Liver (tissue), 9 donors: ENCODE measurements around the gene SH3TC2. TPM values are rescaled to one million over a fixed set of nuclear protein-coding genes. Genes with fewer than 3 reads are reported as not detected.

Experiments
- DNase-seq: peaks from one replicate; pipeline ENCODE4 v3.0.0-alpha.2; 2017; ENCODE audit warnings: low spot score
- H3K27ac ChIP-seq, 2 donors: one replicate each; pipeline ENCODE4 v1.7.0; 2013; ENCODE audit warnings: inconsistent platforms in 2 of 2, low read length in 2 of 2, control low read depth in 1 of 2, low read depth in 1 of 2, mild to moderate bottlenecking in 1 of 2
- H3K27me3 ChIP-seq, 4 donors: one replicate each; pipeline versions ENCODE4 v1.6.1 to v1.7.0; 2013; ENCODE audit warnings: low read length in 3 of 4, inconsistent platforms in 1 of 4, mild to moderate bottlenecking in 1 of 4, moderate library complexity in 1 of 4; ENCODE audit not compliant: control insufficient read depth in 4 of 4, insufficient read depth in 4 of 4
- H3K36me3 ChIP-seq, 4 donors: one replicate each; pipeline versions ENCODE4 v1.6.1 to v1.7.0; 2013; ENCODE audit warnings: low read length in 3 of 4, mild to moderate bottlenecking in 3 of 4, low read depth in 1 of 4, moderate library complexity in 1 of 4; ENCODE audit not compliant: control insufficient read depth in 4 of 4, insufficient read depth in 3 of 4
- H3K4me1 ChIP-seq, 4 donors: one replicate each; pipeline versions ENCODE4 v1.6.1 to v1.7.0; 2013; ENCODE audit warnings: low read length in 3 of 4, mild to moderate bottlenecking in 3 of 4, moderate library complexity in 1 of 4; ENCODE audit not compliant: control insufficient read depth in 4 of 4, insufficient read depth in 4 of 4
- H3K4me3 ChIP-seq, 3 donors: one replicate each; pipeline versions ENCODE4 v1.6.1 to v1.7.0; 2013; ENCODE audit warnings: low read length in 3 of 3, control low read depth in 1 of 3, low read depth in 1 of 3, mild to moderate bottlenecking in 1 of 3
- H3K9ac ChIP-seq, 2 donors: one replicate each; pipeline ENCODE4 v1.7.0; 2013; ENCODE audit warnings: low read length in 2 of 2, mild to moderate bottlenecking in 2 of 2, moderate library complexity in 2 of 2, control low read depth in 1 of 2, low read depth in 1 of 2
- H3K9me3 ChIP-seq, 4 donors: one replicate each; pipeline versions ENCODE4 v1.6.1 to v1.7.0; 2013; ENCODE audit warnings: low read length in 3 of 4; ENCODE audit not compliant: control insufficient read depth in 4 of 4
- EGR1 ChIP-seq, 2 donors: IDR thresholded peaks; 2 replicates each; pipeline ENCODE4 v1.6.1; 2016 to 2018; ENCODE audit warnings: antibody characterized with exemption in 2 of 2, low read depth in 2 of 2
- GABPA ChIP-seq, 2 donors: IDR thresholded peaks in 1 of 2; conservative IDR thresholded peaks in 1 of 2; 2 replicates each; pipeline ENCODE4 v1.6.1; 2016; ENCODE audit warnings: antibody characterized with exemption in 2 of 2, mild to moderate bottlenecking in 1 of 2, moderate library complexity in 1 of 2
- HNF4A ChIP-seq, 2 donors: conservative IDR thresholded peaks; 2 replicates each; pipeline ENCODE4 v1.6.1; 2016; ENCODE audit warnings: antibody characterized with exemption in 2 of 2, mild to moderate bottlenecking in 2 of 2
- HNF4G ChIP-seq: IDR thresholded peaks from 2 replicates; pipeline ENCODE4 v1.6.1; 2016; ENCODE audit warnings: antibody characterized with exemption
- JUND ChIP-seq, 2 donors: IDR thresholded peaks; 2 replicates each; pipeline ENCODE4 v1.6.1; 2016; ENCODE audit warnings: antibody characterized with exemption in 2 of 2
- NR2F2 ChIP-seq: IDR thresholded peaks from 2 replicates; pipeline ENCODE4 v1.6.1; 2016; ENCODE audit warnings: antibody characterized with exemption
- RAD21 ChIP-seq, 2 donors: IDR thresholded peaks; 2 replicates each; pipeline ENCODE4 v1.6.1; 2016; ENCODE audit warnings: antibody characterized with exemption in 2 of 2, mild to moderate bottlenecking in 2 of 2
- REST ChIP-seq: IDR thresholded peaks from 2 replicates; pipeline ENCODE4 v1.6.1; 2016; ENCODE audit warnings: antibody characterized with exemption, mild to moderate bottlenecking
- RXRA ChIP-seq, 2 donors: IDR thresholded peaks; 2 replicates each; pipeline ENCODE4 v1.6.1; 2017 to 2018; ENCODE audit warnings: antibody characterized with exemption in 2 of 2, mild to moderate bottlenecking in 1 of 2
- SP1 ChIP-seq: IDR thresholded peaks from 2 replicates; pipeline ENCODE4 v1.6.1; 2018; ENCODE audit warnings: antibody characterized with exemption, mild to moderate bottlenecking
- TAF1 ChIP-seq: conservative IDR thresholded peaks from 2 replicates; pipeline ENCODE4 v1.6.1; 2016; ENCODE audit warnings: antibody characterized with exemption, mild to moderate bottlenecking
- YY1 ChIP-seq: IDR thresholded peaks from 2 replicates; pipeline ENCODE4 v1.6.1; 2016; ENCODE audit warnings: antibody characterized with exemption, mild to moderate bottlenecking
- ZBTB33 ChIP-seq: IDR thresholded peaks from 2 replicates; pipeline ENCODE4 v1.6.1; 2016; ENCODE audit warnings: antibody characterized with exemption
- WGBS: extraction: QIAGEN DNeasy Blood & Tissue Kit; methylation state at CpG from one replicate; pipeline ENCODE4 v1.1.7; 2013; 5-methylcytosine and 5-hydroxymethylcytosine counted together
- polyA plus RNA-seq, 2 donors: library from polyadenylated mRNA; stranded (reverse) in 1 of 2; unstranded in 1 of 2; fragments of 200-250 nt in 1 of 2; fragments of >200 nt in 1 of 2; fragmentation: Nextera tagmentation in 1 of 2; extraction: Ambion mirVana in 1 of 2; gene quantifications; one replicate each; pipeline versions ENCODE4 v1.2.1 to v1.2.3, GENCODE V29; 2013 to 2015
- total RNA-seq, 2 donors: library from RNA; depleted of rRNA; stranded (reverse); fragments of >200 nt; gene quantifications; one replicate each; pipeline ENCODE4 v1.2.3, GENCODE V29; 2014
- TF ChIP-seq, protein P1 (sequence below): IDR thresholded peaks from 2 replicates; pipeline ENCODE4 v1.6.1; 2016; ENCODE audit warnings: antibody characterized with exemption
- TF ChIP-seq, protein P2 (sequence below): fragments of 150-350 bp; IDR thresholded peaks from 2 replicates; pipeline ENCODE4 v1.5.1; 2017; ENCODE audit warnings: improper control_type of control experiment, low read depth, low read length; ENCODE audit not compliant: missing input control
- donor health status: healthy.
- donor health status: healthy.
- donor health status: healthy.
- donor health status: healthy.
- donor health status: healthy.

The SH3TC2 gene
- total and polyA plus RNA-seq, 4 donors = 0.31 to 6.2 (median 0.57) TPM

GRCh38 chr5:148966938-148967337 lies 95.9 kb downstream of the SH3TC2 start:
- Histone ChIP-seq H3K27ac (no peak overlapping the region), H3K4me1 (peaks cover 3 to 10% (median 5%) of the 10 kb centered on the region in 4 donors), H3K27me3 (no peaks in the 10 kb centered on the region), H3K9ac (no peak overlapping the region), H3K4me3 (no peak overlapping the region), H3K9me3 (no peaks in the 10 kb centered on the region), H3K36me3 (no peaks in the 10 kb centered on the region)
- TF ChIP-seq ZBTB33 (no peak), JUND (IDR thresholded peaks at IDR 0.05) (no peak), REST (no peak), GABPA (IDR thresholded peaks at IDR 0.05 in 1 of 2, conservative IDR thresholded peaks at IDR 0.05 in 1 of 2) (no peak), SP1 (no peak), HNF4G (no peak)
- TF ChIP-seq, protein P1, sequence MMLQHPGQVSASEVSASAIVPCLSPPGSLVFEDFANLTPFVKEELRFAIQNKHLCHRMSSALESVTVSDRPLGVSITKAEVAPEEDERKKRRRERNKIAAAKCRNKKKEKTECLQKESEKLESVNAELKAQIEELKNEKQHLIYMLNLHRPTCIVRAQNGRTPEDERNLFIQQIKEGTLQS = no peak
- TF ChIP-seq, protein P2, sequence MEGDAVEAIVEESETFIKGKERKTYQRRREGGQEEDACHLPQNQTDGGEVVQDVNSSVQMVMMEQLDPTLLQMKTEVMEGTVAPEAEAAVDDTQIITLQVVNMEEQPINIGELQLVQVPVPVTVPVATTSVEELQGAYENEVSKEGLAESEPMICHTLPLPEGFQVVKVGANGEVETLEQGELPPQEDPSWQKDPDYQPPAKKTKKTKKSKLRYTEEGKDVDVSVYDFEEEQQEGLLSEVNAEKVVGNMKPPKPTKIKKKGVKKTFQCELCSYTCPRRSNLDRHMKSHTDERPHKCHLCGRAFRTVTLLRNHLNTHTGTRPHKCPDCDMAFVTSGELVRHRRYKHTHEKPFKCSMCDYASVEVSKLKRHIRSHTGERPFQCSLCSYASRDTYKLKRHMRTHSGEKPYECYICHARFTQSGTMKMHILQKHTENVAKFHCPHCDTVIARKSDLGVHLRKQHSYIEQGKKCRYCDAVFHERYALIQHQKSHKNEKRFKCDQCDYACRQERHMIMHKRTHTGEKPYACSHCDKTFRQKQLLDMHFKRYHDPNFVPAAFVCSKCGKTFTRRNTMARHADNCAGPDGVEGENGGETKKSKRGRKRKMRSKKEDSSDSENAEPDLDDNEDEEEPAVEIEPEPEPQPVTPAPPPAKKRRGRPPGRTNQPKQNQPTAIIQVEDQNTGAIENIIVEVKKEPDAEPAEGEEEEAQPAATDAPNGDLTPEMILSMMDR = no peak
- whole genome bisulfite sequencing = 99% methylated on average over 2 of the region's 2 CpGs
- DNase-seq = no peak

- no peak for DNase-seq
- no peak overlapping the region for H3K9ac ChIP-seq
- peaks cover 4 to 13% (median 7%) of the 10 kb centered on the region in 4 donors for H3K4me1 ChIP-seq
- no peaks in the 10 kb centered on the region for H3K27me3 ChIP-seq
- no peak overlapping the region for H3K4me3 ChIP-seq
- H3K27ac ChIP-seq = no peak overlapping the region
- H3K36me3 ChIP-seq = no peaks in the 10 kb centered on the region
- 83% methylated on average over 4 of the region's 4 CpGs for WGBS
- H3K9me3 ChIP-seq = no peaks in the 10 kb centered on the region
- TF ChIP-seq YY1 (no peak), ZBTB33 (no peak), TAF1 (no peak), NR2F2 (no peak), SP1 (no peak), GABPA (IDR thresholded peaks at IDR 0.05 in 1 of 2, conservative IDR thresholded peaks at IDR 0.05 in 1 of 2) (no peak), HNF4A (conservative IDR thresholded peaks at IDR 0.05) (no peak), HNF4G (no peak), RAD21 (IDR thresholded peaks at IDR 0.05) (no peak), EGR1 (IDR thresholded peaks at IDR 0.05; ENCODE audit: low read depth in 2 of 2) (no peak), RXRA (IDR thresholded peaks at IDR 0.05) (no peak)
- TF ChIP-seq, protein P2 = no peak
- TF ChIP-seq, protein P1 = no peak
Observed at GRCh38 chr5:148966348-148966747, 96.5 kb downstream of the SH3TC2 start.
